ENCODE results near the gene RPS6KA5.

DNA sequence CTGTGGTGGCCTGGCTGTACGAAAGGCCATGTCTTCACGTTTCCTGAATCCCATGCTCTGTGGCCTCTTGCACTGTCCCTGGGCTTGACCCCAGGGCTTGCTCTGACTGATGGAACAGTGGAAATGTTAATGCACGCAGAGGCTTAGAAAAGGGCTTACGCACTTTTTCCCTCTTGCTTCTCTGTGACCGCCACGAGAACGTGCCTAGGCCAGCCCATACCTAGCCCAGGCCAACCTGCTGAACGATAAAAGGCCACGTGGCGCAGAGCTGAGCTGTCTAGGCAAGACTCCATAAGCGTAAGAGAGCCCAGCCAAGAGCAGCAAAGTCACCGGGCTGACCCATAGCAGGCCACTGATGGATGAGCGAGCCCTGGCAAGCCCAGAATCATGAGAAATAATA is 262.5 kb downstream of the RPS6KA5 start:
- TF ChIP-seq CTCF (IDR thresholded peaks at IDR 0.05; ENCODE audit: low read depth, low read length, poor library complexity, severe bottlenecking): no peak
- TF ChIP-seq EZH2phosphoT487 (IDR thresholded peaks at IDR 0.05; ENCODE audit: borderline replicate concordance, low read length): no peak

All from DOHH2 (cell line).